DND-41 (cell line): ENCODE results near the gene SAMD8.

Experiments
- CTCF ChIP-seq: IDR thresholded peaks from 2 replicates; pipeline ENCODE4 v1.5.1; 2012; ENCODE audit warnings: borderline replicate concordance, low read length, moderate library complexity, mild to moderate bottlenecking; ENCODE audit not compliant: poor library complexity, severe bottlenecking; ENCODE audit errors: extremely low read depth
- EZH2 ChIP-seq: IDR thresholded peaks from 3 replicates; pipeline ENCODE4 v1.6.1; 2012; ENCODE audit warnings: borderline replicate concordance, low read depth, mild to moderate bottlenecking, moderate library complexity, low read length, inconsistent platforms; ENCODE audit not compliant: severe bottlenecking

GRCh38 chr10:75095631-75096030 is 15.8 kb upstream of the SAMD8 start:
- TF ChIP-seq CTCF (no peak), EZH2 (no peak)
